HG03196 (cell line): ENCODE results near the gene NOVA2.

ENCODE experiments used
- ATAC-seq: cut with Tn5 transposase; IDR thresholded peaks from one replicate; pipeline ENCODE4 v1.9.1; 2021; ENCODE audit not compliant: unreplicated experiment

Gene NOVA2

DNA sequence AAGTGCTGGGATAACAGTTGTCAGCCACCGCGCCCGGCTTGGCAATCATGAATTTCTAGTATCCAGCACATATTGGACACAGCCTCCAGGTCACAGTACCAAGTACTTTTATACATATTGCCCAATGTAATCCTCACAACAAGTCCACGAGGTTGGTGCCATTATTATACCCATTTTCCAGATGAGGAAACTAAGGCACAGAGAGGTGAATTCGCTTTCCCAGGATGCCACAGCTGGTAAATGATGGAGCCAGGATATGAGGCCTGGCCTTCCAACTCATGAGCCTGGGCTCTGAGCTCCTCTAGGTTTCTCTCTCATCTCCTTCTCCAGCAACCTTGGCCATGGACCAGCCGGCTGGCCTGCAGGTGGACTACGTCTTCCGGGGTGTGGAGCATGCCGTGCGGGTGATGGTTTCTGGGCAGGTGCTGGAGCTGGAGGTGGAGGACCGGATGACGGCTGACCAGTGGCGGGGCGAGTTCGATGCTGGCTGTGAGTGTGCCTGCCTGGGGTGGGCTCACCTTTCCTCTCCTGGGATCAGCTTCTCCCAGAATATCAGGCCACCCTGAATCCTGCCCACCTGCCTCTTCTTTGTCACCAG, 29.1 kb upstream of the NOVA2 start:
- no peak for ATAC-seq

GRCh38 chr19:46000491-46001246, 27.0 kb upstream of the NOVA2 start:
- no peak for ATAC-seq

DNA sequence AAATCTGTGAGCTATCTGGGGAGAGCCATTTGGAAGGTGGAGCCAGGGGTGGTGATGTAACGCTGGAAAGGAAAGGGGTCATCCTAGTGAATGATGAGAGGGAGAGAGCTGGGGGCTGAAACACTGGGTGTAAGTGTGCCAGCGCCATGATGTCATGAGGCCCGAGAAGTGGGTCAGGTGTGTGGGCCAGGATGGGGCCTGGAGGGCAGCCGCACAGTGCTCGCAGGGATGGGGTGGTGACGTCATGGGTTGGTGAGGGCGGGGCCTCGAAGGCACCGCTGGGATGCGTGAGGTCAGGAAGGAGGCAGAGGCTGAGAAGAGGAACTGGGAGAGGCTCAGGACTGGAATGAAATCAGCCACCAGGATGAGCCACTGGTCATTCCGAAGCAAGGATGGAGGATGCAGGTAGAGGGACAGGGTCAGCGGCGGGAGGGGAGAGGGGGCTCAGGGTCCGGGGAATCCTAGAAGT, 26.0 kb upstream of the NOVA2 start:
- no peak for ATAC-seq

GRCh38 chr19:45998834-45999233, 25.2 kb upstream of the NOVA2 start:
- ATAC-seq: no peak

GRCh38 chr19:45996933-45997332, 23.3 kb upstream of the NOVA2 start:
- no peak for ATAC-seq

DNA sequence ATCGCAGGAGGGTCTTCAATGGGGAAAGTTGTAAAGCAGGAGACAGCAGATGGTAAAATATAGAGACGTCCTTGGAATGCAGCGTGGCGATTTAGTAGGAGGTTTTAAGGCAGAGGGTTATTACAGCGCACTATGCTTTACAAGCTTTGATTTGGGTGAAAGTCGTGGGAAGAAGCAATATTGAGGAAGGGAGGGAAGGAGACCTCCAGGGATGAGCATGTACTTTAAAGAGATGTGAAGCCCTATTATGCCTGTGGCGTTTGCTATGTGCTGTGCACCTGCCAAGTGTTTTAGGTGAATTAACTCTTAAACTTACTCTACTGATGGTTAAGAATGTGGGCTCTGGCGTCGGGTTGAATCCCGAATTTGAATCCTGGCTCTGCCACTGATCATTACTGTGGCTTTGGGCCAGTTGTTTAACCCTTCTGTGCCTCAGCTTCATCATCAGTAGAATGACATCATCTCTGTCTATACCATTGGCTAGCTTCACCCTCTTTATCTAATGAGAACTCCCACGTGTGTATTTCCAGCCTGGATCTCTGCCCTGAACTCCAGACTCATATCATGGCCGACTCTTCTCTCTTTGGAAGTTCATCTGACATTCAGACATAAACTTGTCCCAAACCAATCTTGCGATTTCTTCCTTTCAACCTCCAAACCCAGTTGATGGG, 22.2 kb upstream of the NOVA2 start:
- no peak for ATAC-seq

GRCh38 chr19:45994998-45995714, 21.5 kb upstream of the NOVA2 start, which contains the start of gene CCDC61:
CCDC61 (plus strand) TSS chr19:45995467; CDS start chr19:46003019, 7,552 bp downstream.
- ATAC-seq: peak; percentile 93

GRCh38 chr19:45994456-45994997, 20.9 kb upstream of the NOVA2 start:
- ATAC-seq: peak; percentile 5

- ATAC-seq: no peak
Observed at GRCh38 chr19:45990113-45990728, 16.6 kb upstream of the NOVA2 start.

DNA sequence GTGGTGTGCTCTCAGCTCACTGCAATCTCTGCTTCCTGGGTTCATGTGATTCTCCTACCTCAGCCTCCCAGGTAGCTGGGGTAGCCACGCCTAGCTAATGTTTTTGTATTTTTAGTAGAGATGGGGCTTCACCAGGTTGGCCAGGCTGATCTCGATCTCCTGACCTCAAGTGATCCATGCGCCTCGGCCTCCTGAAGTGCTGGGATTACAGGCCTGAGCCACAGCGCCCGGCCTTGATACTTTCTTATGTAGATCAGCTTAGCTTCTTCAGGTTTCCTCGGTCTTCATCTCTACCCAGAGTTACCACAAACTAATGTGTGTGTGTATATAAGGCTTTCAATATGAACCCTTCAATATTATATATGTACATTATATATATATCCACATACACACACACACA, 11.7 kb upstream of the NOVA2 start:
- ATAC-seq: no peak

GRCh38 chr19:45981350-45981749, 7.7 kb upstream of the NOVA2 start:
- no peak for ATAC-seq

DNA sequence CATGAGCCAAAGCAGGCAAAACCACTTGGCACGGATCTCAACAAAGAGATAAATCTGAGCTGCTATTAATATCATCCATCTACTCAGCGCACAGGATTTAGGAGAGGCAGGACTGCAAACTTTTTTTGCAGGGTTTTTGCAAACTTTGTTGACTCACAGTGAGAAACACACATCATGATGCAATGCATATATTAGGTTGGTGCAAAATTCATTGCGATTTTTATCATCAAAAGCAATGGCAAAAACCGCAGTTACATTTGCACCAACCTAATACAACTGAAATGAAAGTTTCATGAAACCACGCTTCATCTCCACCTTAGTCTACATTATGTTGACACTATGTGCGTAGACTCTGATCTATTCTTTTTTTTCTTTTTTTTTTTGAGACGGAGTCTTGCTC, 4.5 kb upstream of the NOVA2 start:
- no peak for ATAC-seq

GRCh38 chr19:45976178-45976577, 2.5 kb upstream of the NOVA2 start:
- no peak for ATAC-seq

DNA sequence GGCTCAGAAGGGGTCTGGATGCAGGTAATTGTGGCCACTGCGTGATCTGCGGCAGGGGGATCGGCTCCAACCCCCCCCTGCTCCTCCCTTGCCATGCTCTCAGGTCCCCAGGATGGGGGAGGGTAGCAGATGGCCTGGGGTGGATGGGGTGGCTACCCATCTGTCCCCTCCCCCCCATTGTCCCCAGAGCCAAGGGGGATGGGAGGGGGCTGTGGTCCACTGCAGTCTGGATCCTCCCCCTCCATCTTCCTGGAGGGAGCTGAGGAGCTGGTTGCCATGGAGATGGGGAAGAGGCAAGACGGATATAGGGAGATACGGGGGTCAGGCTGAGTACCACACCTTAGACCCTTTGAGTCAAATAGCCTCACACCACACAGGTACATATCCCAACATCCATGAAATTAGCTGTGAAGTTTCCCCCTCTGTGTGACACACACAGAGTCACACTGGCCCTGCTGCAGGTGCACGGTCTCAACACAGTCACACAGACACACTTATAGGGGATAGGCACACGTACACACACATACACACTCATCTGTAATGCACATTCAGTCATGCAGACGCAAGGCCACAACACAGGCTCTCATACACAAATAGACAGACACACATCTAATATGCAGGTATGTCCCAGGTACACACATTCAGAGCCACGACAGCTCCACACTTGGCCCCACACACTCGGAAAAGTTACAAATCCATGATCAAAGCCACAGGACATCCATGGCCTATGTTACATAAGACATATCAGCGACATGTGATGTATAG, 1.8 kb upstream of the NOVA2 start:
- ATAC-seq: no peak

DNA sequence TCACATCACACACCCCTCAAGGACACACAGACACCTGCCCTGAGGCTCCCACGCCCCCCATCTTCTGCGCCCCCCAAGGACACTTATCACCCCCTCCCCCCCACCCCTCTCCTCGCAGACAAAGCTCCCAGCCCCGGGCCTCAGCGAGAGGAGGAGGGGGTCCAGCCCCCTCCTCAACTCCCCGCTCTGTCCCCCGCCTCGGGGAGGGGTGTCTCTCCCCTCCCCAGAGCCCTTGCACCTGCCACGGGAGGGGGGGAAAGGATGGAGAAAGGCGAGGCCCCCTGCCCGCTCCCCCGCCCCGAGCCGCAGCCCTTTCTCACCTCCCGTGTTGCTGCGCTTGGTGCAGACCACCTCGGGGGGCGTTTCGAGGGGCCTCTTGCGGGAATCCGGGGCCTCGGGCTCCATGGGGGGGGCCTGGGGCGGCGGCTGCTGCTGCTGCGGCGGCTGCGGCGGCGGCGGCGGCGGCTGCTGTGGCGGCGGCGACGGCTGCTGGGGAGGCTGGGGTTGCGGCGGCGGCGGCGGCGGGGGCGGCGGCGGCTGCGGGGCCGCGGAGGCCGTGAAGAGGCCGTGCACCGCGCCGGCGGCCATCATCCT, 621 bp downstream of the NOVA2 start:
- ATAC-seq: no peak

- no peak for ATAC-seq
Observed at GRCh38 chr19:45972081-45972946, 1.4 kb downstream of the NOVA2 start.

DNA sequence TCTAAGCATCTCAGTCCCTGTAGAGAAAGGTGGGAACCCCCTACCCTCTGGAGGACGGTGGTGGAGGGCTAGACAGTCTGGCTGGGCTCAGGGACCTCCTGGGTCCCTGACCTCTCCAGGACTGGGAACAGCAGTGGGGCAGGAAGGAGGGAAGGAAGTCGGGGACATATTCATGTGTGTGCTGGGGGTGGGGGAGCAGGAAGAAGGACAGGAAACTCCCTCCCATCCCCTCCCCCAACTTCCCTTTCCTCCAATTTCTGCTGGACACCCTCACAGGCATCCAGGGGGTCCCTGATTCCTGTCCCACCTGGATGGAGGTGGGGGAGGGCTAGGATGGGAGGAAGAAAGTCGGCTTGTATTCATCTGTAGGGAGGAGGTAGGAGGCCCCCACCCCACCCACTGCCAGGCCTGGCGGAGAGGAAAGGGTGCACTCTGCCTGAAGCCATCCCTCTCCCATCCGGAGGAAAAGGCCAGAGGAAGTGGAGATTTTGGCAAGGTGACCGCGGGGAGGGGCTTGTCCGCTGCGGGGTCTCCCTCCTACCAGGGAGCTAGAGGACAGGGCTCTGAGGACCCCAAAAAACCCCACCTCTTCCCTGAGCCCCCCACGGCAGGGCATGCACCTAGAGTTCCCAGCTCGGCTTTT, 2.3 kb downstream of the NOVA2 start:
- ATAC-seq: no peak

DNA sequence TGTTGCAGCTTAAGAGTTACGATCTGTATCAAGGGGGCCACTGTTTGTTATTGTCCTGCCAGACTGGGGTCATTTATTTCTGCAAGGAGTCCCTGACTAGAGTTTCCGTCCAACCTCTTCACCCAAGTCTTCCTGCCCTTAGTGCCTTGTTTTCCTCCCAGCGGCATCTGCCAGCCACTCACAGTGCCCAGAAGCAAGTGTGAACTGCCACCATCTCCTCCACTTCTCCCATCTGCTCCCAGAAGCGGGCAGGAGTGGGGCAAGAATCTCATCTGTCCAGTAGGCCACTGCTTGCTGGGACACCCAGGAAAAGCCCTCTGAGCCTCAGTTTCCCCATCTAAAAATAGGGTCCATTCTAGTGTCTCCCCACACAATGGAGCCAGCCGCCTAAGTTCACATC, 4.0 kb downstream of the NOVA2 start:
- ATAC-seq: no peak
